Ishikawa (cell line): ENCODE results near the gene ZNF565.

ENCODE experiments used
- CEBPB ChIP-seq: IDR thresholded peaks from 2 replicates; pipeline ENCODE4 v1.6.1; 2012
- CREB1 ChIP-seq: IDR thresholded peaks from 2 replicates; pipeline ENCODE4 v1.6.1; 2012; ENCODE audit warnings: low read depth
- EGR1 ChIP-seq: IDR thresholded peaks from 2 replicates; pipeline ENCODE4 v1.6.1; 2012
- EP300 ChIP-seq: IDR thresholded peaks from 2 replicates; pipeline ENCODE4 v1.6.1; 2012; ENCODE audit warnings: borderline replicate concordance
- FOXM1 ChIP-seq: IDR thresholded peaks from 2 replicates; pipeline ENCODE4 v1.6.1; 2012; ENCODE audit warnings: low read depth, borderline replicate concordance
- NFIC ChIP-seq: IDR thresholded peaks from 2 replicates; pipeline ENCODE4 v1.6.1; 2012
- RAD21 ChIP-seq: IDR thresholded peaks from 2 replicates; pipeline ENCODE4 v1.6.1; 2012; ENCODE audit warnings: low read depth
- REST ChIP-seq: IDR thresholded peaks from 2 replicates; pipeline ENCODE4 v1.6.1; 2012; ENCODE audit warnings: low read depth, mild to moderate bottlenecking
- TAF1 ChIP-seq: IDR thresholded peaks from 2 replicates; pipeline ENCODE4 v1.6.1; 2012; ENCODE audit warnings: low read depth, mild to moderate bottlenecking
- TCF12 ChIP-seq: IDR thresholded peaks from 2 replicates; pipeline ENCODE4 v1.6.1; 2012; ENCODE audit warnings: low read depth
- TEAD4 ChIP-seq: IDR thresholded peaks from 2 replicates; pipeline ENCODE4 v1.6.1; 2012
- USF1 ChIP-seq: IDR thresholded peaks from 2 replicates; pipeline ENCODE4 v1.6.1; 2012
- YY1 ChIP-seq: IDR thresholded peaks from 2 replicates; pipeline ENCODE4 v1.6.1; 2012; ENCODE audit warnings: low read depth
- ZBTB7A ChIP-seq: IDR thresholded peaks from 2 replicates; pipeline ENCODE4 v1.6.1; 2012; ENCODE audit warnings: low read depth
- TF ChIP-seq, protein P1 (sequence below): IDR thresholded peaks from 2 replicates; pipeline ENCODE4 v1.6.1; 2012

ZNF565 gene

GRCh38 chr19:36201684-36202083 is 12.8 kb downstream of the ZNF565 start:
- no peak for TF ChIP-seq NFIC
- no peak for TF ChIP-seq TEAD4
- no peak for TF ChIP-seq TAF1
- no peak for TF ChIP-seq FOXM1
- TF ChIP-seq EGR1: no peak
- TF ChIP-seq REST: no peak
- no peak for TF ChIP-seq USF1
- TF ChIP-seq EP300: no peak
- TF ChIP-seq CEBPB: no peak
- TF ChIP-seq, protein P1, sequence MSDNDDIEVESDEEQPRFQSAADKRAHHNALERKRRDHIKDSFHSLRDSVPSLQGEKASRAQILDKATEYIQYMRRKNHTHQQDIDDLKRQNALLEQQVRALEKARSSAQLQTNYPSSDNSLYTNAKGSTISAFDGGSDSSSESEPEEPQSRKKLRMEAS: no peak
- no peak for TF ChIP-seq RAD21
- TF ChIP-seq ZBTB7A: no peak
- no peak for TF ChIP-seq TCF12
- TF ChIP-seq CREB1: no peak
- no peak for TF ChIP-seq YY1

GRCh38 chr19:36198119-36198518 is 16.3 kb downstream of the ZNF565 start:
- TF ChIP-seq YY1 (no peak), EGR1 (no peak)

- TF ChIP-seq TCF12: no peak
- TF ChIP-seq, protein P1: no peak
- no peak for TF ChIP-seq USF1
- no peak for TF ChIP-seq TAF1
- TF ChIP-seq TEAD4: no peak
- TF ChIP-seq CREB1: no peak
- no peak for TF ChIP-seq RAD21
- TF ChIP-seq EGR1: no peak
- TF ChIP-seq ZBTB7A: no peak
- TF ChIP-seq FOXM1: no peak
- no peak for TF ChIP-seq EP300
- TF ChIP-seq CEBPB: no peak
- TF ChIP-seq NFIC: no peak
- TF ChIP-seq YY1: no peak
These were observed 18.2 kb downstream of the ZNF565 start for GRCh38 chr19:36196249-36196648.

DNA sequence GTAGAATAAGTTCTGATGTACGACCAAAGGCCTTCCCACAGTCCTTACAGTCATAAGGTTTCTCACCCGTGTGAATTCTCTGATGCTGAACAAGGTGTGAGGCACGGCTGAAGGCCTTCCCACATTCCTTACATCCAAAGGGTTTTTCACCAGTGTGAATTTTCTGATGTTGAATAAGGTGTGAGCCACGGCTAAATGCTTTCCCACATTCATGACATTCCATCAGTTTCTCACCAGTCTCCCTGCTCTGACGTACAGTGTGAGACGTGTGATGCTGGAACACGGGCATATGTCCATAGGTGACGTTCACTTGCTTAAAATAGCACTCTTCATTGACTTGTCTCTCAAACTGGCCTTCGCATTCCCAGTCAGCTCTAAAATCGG is 31.2 kb downstream of the ZNF565 start:
- TF ChIP-seq TCF12: no peak
- TF ChIP-seq, protein P1: no peak
- no peak for TF ChIP-seq YY1
- no peak for TF ChIP-seq EP300
- no peak for TF ChIP-seq NFIC
- no peak for TF ChIP-seq USF1
- TF ChIP-seq TAF1: no peak
- no peak for TF ChIP-seq RAD21
- no peak for TF ChIP-seq EGR1
- no peak for TF ChIP-seq TEAD4
- TF ChIP-seq CEBPB: no peak
- no peak for TF ChIP-seq REST
- TF ChIP-seq CREB1: no peak
- no peak for TF ChIP-seq ZBTB7A
- TF ChIP-seq FOXM1: no peak

- peak; percentile 71 for TF ChIP-seq TEAD4
- TF ChIP-seq, protein P1: no peak
These were observed 31.7 kb downstream of the ZNF565 start for GRCh38 chr19:36182612-36183244.

GRCh38 chr19:36172852-36173251 is 41.6 kb downstream of the ZNF565 start:
- TF ChIP-seq NFIC (no peak), REST (no peak), TCF12 (no peak), USF1 (no peak), YY1 (no peak), RAD21 (no peak), ZBTB7A (no peak), CREB1 (no peak), FOXM1 (no peak), TEAD4 (no peak)
- TF ChIP-seq, protein P1: no peak
